A549 (cell line): ENCODE results near the gene FAM120A. TPM values are rescaled to one million over a fixed set of nuclear protein-coding genes. Genes with fewer than 3 reads are reported as not detected.

Experiments used
- ATAC-seq, 2 experiments: fragments of 200-7000 bp in 1 of 2; fragments of >200 bp in 1 of 2; cut with Nextera tagmentation in 1 of 2; cut with Tn5 transposase in 1 of 2; 3 replicates each; pipeline versions ENCODE4 v1.8.0 to v1.9.1; 2018 to 2020; ENCODE audit warnings: mild to moderate bottlenecking in 1 of 2, moderate library complexity in 1 of 2
- CTCF ChIA-PET: fragments of 300-600 bp; sonication (Branson Sonifier 250); formaldehyde crosslinking; extraction: SDS; loops from one replicate; lab custom pipeline; 2021; ENCODE audit warnings: antibody characterized with exemption, inconsistent platforms; lab: Yijun Ruan, JAX
- POLR2A ChIA-PET: fragments of 350-600 bp; formaldehyde crosslinking; extraction: SDS; loops from one replicate; lab custom pipeline; 2021; ENCODE audit warnings: antibody characterized with exemption, inconsistent platforms; lab: Yijun Ruan, JAX
- DNase-seq, 2 experiments: peaks; one replicate each; pipeline versions ENCODE4 v3.0.0 to v3.0.0-alpha.2; 2011 to 2016; ENCODE audit warnings: low read depth in 1 of 2, low spot score in 1 of 2
- FAIRE-seq: peaks from 2 replicates; lab custom pipeline; 2011; peaks lifted over from hg19 to GRCh38; lab: Jason Lieb, UNC
- H3K27ac ChIP-seq, 2 experiments: fragments of >200 bp; sonication (Bioruptor Twin); formaldehyde crosslinking; 3 replicates each; pipeline ENCODE4 v1.5.1; 2016 to 2017
- H3K4me1 ChIP-seq: fragments of >200 bp; sonication (Bioruptor Twin); formaldehyde crosslinking; 3 replicates; pipeline ENCODE4 v1.6.1; 2016
- H3K4me2 ChIP-seq: fragments of >200 bp; sonication (Bioruptor Twin); formaldehyde crosslinking; 3 replicates; pipeline ENCODE4 v1.6.1; 2016
- H3K4me3 ChIP-seq: fragments of >200 bp; sonication (Bioruptor Twin); formaldehyde crosslinking; 3 replicates; pipeline ENCODE4 v1.5.1; 2016
- H3K9me3 ChIP-seq: fragments of >200 bp; sonication (Bioruptor Twin); formaldehyde crosslinking; 3 replicates; pipeline ENCODE4 v1.6.1; 2016
- CBX8 ChIP-seq: fragments of 200-600 bp; sonication (generic); IDR thresholded peaks from 2 replicates; pipeline ENCODE4 v1.6.1; 2016
- CEBPB ChIP-seq, 2 experiments: fragments of >200 bp in 1 of 2; sonication (Bioruptor Twin) in 1 of 2; formaldehyde crosslinking in 1 of 2; IDR thresholded peaks; 2 replicates each; pipeline ENCODE4 v1.6.1; 2012 to 2016
- CHD2 ChIP-seq: fragments of 150-350 bp; IDR thresholded peaks from 2 replicates; pipeline ENCODE4 v1.6.1; 2014; ENCODE audit warnings: low read length; ENCODE audit not compliant: partially characterized antibody
- EHF ChIP-seq: fragments of 250-450 bp; sonication (Bioruptor Pico); IDR thresholded peaks from 2 replicates; pipeline ENCODE4 v1.5.0; 2020; ENCODE audit warnings: mild to moderate bottlenecking
- ESRRA ChIP-seq: fragments of 150-350 bp; IDR thresholded peaks from 2 replicates; pipeline ENCODE4 v1.6.1; 2014; ENCODE audit warnings: mild to moderate bottlenecking, low read length, borderline replicate concordance
- FOSL2 ChIP-seq, 2 experiments: fragments of 450-650 bp in 1 of 2; fragments of >200 bp in 1 of 2; sonication (Bioruptor Twin) in 1 of 2; formaldehyde crosslinking; IDR thresholded peaks; 2 replicates each; pipeline versions ENCODE4 v1.5.0 to v1.6.1; 2016 to 2020; ENCODE audit warnings: mild to moderate bottlenecking in 1 of 2, moderate library complexity in 1 of 2
- GATA3 ChIP-seq: IDR thresholded peaks from 2 replicates; pipeline ENCODE4 v1.6.1; 2012; ENCODE audit warnings: borderline replicate concordance
- HDAC2 ChIP-seq: fragments of 200-600 bp; sonication (generic); IDR thresholded peaks from 2 replicates; pipeline ENCODE4 v1.6.1; 2016
- HES2 ChIP-seq: fragments of >200 bp; sonication (Bioruptor Twin); formaldehyde crosslinking; IDR thresholded peaks from 2 replicates; pipeline ENCODE4 v1.6.1; 2016
- HEYL ChIP-seq: fragments of 250-450 bp; sonication (Bioruptor Pico); IDR thresholded peaks from 2 replicates; pipeline ENCODE4 v1.8.0; 2021; ENCODE audit warnings: mild to moderate bottlenecking, moderate library complexity
- HMGXB4 ChIP-seq: fragments of 250-450 bp; sonication (Bioruptor Pico); IDR thresholded peaks from 2 replicates; pipeline ENCODE4 v1.5.0; 2021; ENCODE audit warnings: mild to moderate bottlenecking, moderate library complexity, borderline replicate concordance
- HOXA7 ChIP-seq: fragments of 250-450 bp; sonication (Bioruptor Pico); IDR thresholded peaks from 2 replicates; pipeline ENCODE4 v1.5.0; 2020; ENCODE audit warnings: mild to moderate bottlenecking, moderate library complexity
- HOXB13 ChIP-seq: fragments of 250-450 bp; sonication (Bioruptor Pico); IDR thresholded peaks from 2 replicates; pipeline ENCODE4 v1.5.0; 2020; ENCODE audit warnings: low read depth, mild to moderate bottlenecking, moderate library complexity
- HOXB5 ChIP-seq: fragments of 250-450 bp; sonication (Bioruptor Pico); IDR thresholded peaks from 2 replicates; pipeline ENCODE4 v1.5.0; 2020; ENCODE audit warnings: mild to moderate bottlenecking, moderate library complexity
- MAX ChIP-seq: IDR thresholded peaks from 2 replicates; pipeline ENCODE4 v1.6.1; 2012
- NPAS2 ChIP-seq: fragments of 250-450 bp; sonication (Bioruptor Pico); IDR thresholded peaks from 2 replicates; pipeline ENCODE4 v1.8.0; 2022; ENCODE audit warnings: mild to moderate bottlenecking, moderate library complexity, borderline replicate concordance
- NR3C1 ChIP-seq: fragments of >200 bp; sonication (Bioruptor Twin); formaldehyde crosslinking; IDR thresholded peaks from 3 replicates; pipeline ENCODE4 v1.6.1; 2017
- POLR2AphosphoS2 ChIP-seq: conservative IDR thresholded peaks from 2 replicates; pipeline ENCODE4 v1.6.1; 2012; ENCODE audit warnings: low read length, improper control_type of control experiment, inconsistent platforms
- RCOR1 ChIP-seq: fragments of 150-350 bp; IDR thresholded peaks from 2 replicates; pipeline ENCODE4 v1.6.1; 2014; ENCODE audit warnings: antibody characterized with exemption, low read length, low read depth
- RNF2 ChIP-seq: fragments of 200-600 bp; sonication (generic); IDR thresholded peaks from 2 replicates; pipeline ENCODE4 v1.6.1; 2016; ENCODE audit warnings: low read depth, mild to moderate bottlenecking, antibody characterized with exemption, moderate library complexity, borderline replicate concordance
- SREBF2 ChIP-seq: fragments of 450-650 bp; IDR thresholded peaks from 2 replicates; pipeline ENCODE4 v1.6.1; 2014; ENCODE audit warnings: mild to moderate bottlenecking, moderate library complexity
- TFCP2L1 ChIP-seq: fragments of 250-450 bp; sonication (Bioruptor Pico); IDR thresholded peaks from 2 replicates; pipeline ENCODE4 v1.5.0; 2021; ENCODE audit warnings: mild to moderate bottlenecking
- USF2 ChIP-seq: fragments of 450-650 bp; IDR thresholded peaks from 2 replicates; pipeline ENCODE4 v1.6.1; 2014; ENCODE audit warnings: antibody characterized with exemption
- ZFP36 ChIP-seq: fragments of 450-650 bp; IDR thresholded peaks from 2 replicates; pipeline ENCODE4 v1.6.1; 2014; ENCODE audit warnings: borderline replicate concordance; ENCODE audit not compliant: partially characterized antibody
- ZNF302 ChIP-seq: fragments of 250-450 bp; sonication (Bioruptor Pico); IDR thresholded peaks from 2 replicates; pipeline ENCODE4 v1.9.0; 2021; ENCODE audit warnings: inconsistent platforms, mild to moderate bottlenecking, moderate library complexity
- ZSCAN20 ChIP-seq: fragments of 250-450 bp; sonication (Bioruptor Pico); IDR thresholded peaks from 2 replicates; pipeline ENCODE4 v1.8.0; 2022; ENCODE audit warnings: mild to moderate bottlenecking, moderate library complexity
- WGBS: methylation state at CpG from one replicate; pipeline ENCODE4 v1.1.6; 2017; ENCODE audit errors: missing lambda C conversion rate; 5-methylcytosine and 5-hydroxymethylcytosine counted together
- polyA plus RNA-seq, 4 experiments: library from polyadenylated mRNA; depleted of rRNA in 3 of 4; stranded (reverse); fragments of >200 nt; fragmentation: RNase III in 1 of 4; extraction: RNeasy Plus Mini Kit Qiagen cat#74134 plus additional on column Dnase treatment in 1 of 4; gene quantifications; 2 replicates in 3 of 4; 3 replicates in 1 of 4; pipeline ENCODE4 v1.2.3, GENCODE V29; 2011 to 2017
- TF ChIP-seq, protein P1 (sequence below): fragments of 150-350 bp; IDR thresholded peaks from 2 replicates; pipeline ENCODE4 v1.6.1; 2014; ENCODE audit warnings: low read depth, mild to moderate bottlenecking, low read length
- TF ChIP-seq, protein P2 (sequence below): IDR thresholded peaks from 2 replicates; pipeline ENCODE4 v1.6.1; 2012; ENCODE audit warnings: low read depth, borderline replicate concordance
- TF ChIP-seq, protein P3 (sequence below): fragments of 250-450 bp; sonication (Bioruptor Pico); IDR thresholded peaks from 2 replicates; pipeline ENCODE4 v1.5.0; 2020; ENCODE audit warnings: low read depth, mild to moderate bottlenecking, moderate library complexity

The FAM120A gene
- polyA plus RNA-seq, 2 of the 4 experiments (the other 2 are of a cell fraction), result 86.3 to 111 TPM

- Histone ChIP-seq H3K9me3 (no peaks in the 10 kb centered on the region), H3K27ac (no peak overlapping the region), H3K4me3 (no peak overlapping the region), H3K4me1 (no peaks in the 10 kb centered on the region)
- ChIA-PET CTCF (no interaction called here), POLR2A (no interaction called here)
- WGBS, result over 99% methylated on average over 8 of the region's 9 CpGs
- DNase-seq (no peak), ATAC-seq (no peak)
- TF ChIP-seq MAX, result no peak
- no peak for TF ChIP-seq CHD2
- no peak for TF ChIP-seq FOSL2 (IDR thresholded peaks at IDR 0.05)
- TF ChIP-seq FOSL2 (CRISPR knock-in tag; IDR thresholded peaks at IDR 0.05), result no peak
- no peak for TF ChIP-seq ZNF302 (CRISPR knock-in tag)
- no peak for TF ChIP-seq HOXB13 (CRISPR knock-in tag)
- TF ChIP-seq ZFP36, result no peak
- TF ChIP-seq, protein P1, sequence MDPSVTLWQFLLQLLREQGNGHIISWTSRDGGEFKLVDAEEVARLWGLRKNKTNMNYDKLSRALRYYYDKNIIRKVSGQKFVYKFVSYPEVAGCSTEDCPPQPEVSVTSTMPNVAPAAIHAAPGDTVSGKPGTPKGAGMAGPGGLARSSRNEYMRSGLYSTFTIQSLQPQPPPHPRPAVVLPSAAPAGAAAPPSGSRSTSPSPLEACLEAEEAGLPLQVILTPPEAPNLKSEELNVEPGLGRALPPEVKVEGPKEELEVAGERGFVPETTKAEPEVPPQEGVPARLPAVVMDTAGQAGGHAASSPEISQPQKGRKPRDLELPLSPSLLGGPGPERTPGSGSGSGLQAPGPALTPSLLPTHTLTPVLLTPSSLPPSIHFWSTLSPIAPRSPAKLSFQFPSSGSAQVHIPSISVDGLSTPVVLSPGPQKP, result no peak
- TF ChIP-seq RCOR1, result no peak
- no peak for TF ChIP-seq TFCP2L1 (CRISPR knock-in tag)
- no peak for TF ChIP-seq CBX8
- TF ChIP-seq NR3C1, result no peak
- TF ChIP-seq HEYL (CRISPR knock-in tag), result no peak
- no peak for TF ChIP-seq HMGXB4 (CRISPR knock-in tag)
- TF ChIP-seq CEBPB (IDR thresholded peaks at IDR 0.05), result no peak
- TF ChIP-seq GATA3, result no peak
- TF ChIP-seq HOXB5, result no peak
- no peak for TF ChIP-seq ZSCAN20 (CRISPR knock-in tag)
- TF ChIP-seq, protein P2, sequence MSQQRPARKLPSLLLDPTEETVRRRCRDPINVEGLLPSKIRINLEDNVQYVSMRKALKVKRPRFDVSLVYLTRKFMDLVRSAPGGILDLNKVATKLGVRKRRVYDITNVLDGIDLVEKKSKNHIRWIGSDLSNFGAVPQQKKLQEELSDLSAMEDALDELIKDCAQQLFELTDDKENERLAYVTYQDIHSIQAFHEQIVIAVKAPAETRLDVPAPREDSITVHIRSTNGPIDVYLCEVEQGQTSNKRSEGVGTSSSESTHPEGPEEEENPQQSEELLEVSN, result no peak
- TF ChIP-seq HDAC2, result no peak
- TF ChIP-seq HOXA7 (CRISPR knock-in tag), result no peak
- TF ChIP-seq, all 56 proteins: peak for 0
- no peak for FAIRE-seq
- no peak overlapping the region for H3K4me2 ChIP-seq
Observed at GRCh38 chr9:93543117-93543516, 91.6 kb downstream of the FAM120A start.

- ChIA-PET CTCF (interaction anchor here (0.6 to 2.1 kb wide), 3 partner anchors 20 to 256 kb away, joined by 3 to 8 read pairs (median 4); no protein-coding TSS in a partner anchor), POLR2A (no interaction called here)
- ATAC-seq (no peak), DNase-seq (no peak), FAIRE-seq (no peak)
- no peak overlapping the region for H3K4me2 ChIP-seq
- H3K4me3 ChIP-seq, result no peak overlapping the region
- no peak for TF ChIP-seq SREBF2
- TF ChIP-seq POLR2AphosphoS2, result no peak
- no peak for TF ChIP-seq HES2
- no peak for TF ChIP-seq HOXB13 (CRISPR knock-in tag)
- no peak for TF ChIP-seq HMGXB4 (CRISPR knock-in tag)
- no peak for TF ChIP-seq MAX
- TF ChIP-seq RNF2, result no peak
- no peak for TF ChIP-seq USF2
- TF ChIP-seq HOXB5, result no peak
- TF ChIP-seq EHF (CRISPR knock-in tag), result no peak
- no peak for TF ChIP-seq TFCP2L1 (CRISPR knock-in tag)
- TF ChIP-seq ESRRA, result no peak
- TF ChIP-seq, protein P3, sequence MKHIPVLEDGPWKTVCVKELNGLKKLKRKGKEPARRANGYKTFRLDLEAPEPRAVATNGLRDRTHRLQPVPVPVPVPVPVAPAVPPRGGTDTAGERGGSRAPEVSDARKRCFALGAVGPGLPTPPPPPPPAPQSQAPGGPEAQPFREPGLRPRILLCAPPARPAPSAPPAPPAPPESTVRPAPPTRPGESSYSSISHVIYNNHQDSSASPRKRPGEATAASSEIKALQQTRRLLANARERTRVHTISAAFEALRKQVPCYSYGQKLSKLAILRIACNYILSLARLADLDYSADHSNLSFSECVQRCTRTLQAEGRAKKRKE, result no peak
- TF ChIP-seq, protein P1, result no peak
- no peak for TF ChIP-seq NPAS2 (CRISPR knock-in tag)
- no peaks in the 10 kb centered on the region for H3K4me1 ChIP-seq
- no peak overlapping the region for H3K27ac ChIP-seq
- H3K9me3 ChIP-seq, result no peaks in the 10 kb centered on the region
- WGBS, result 95% methylated on average over 11 of the region's 11 CpGs
Observed at GRCh38 chr9:93546356-93546755, 94.9 kb downstream of the FAM120A start.
